Stimulated activated CD4-positive, alpha-beta T cell treated with anti-CD3 and anti-CD28 coated beads, Interleukin-4, amount 100 ng/mL, for 48 hours (primary cell): ENCODE results near the gene ATXN7L2.

Experiments used
- DNase-seq, 2 donors: peaks; one replicate each; pipeline ENCODE4 v3.0.0-alpha.2; 2020; ENCODE audit warnings: low read depth in 2 of 2

Gene ATXN7L2

GRCh38 chr1:109476825-109477224 lies 6.9 kb upstream of the ATXN7L2 start:
- no peak for DNase-seq

GRCh38 chr1:109477821-109478220 lies 5.9 kb upstream of the ATXN7L2 start:
- no peak for DNase-seq

- no peak for DNase-seq
Measured at GRCh38 chr1:109478806-109479205, 4.9 kb upstream of the ATXN7L2 start.

- no peak for DNase-seq
Measured at GRCh38 chr1:109479311-109479710, 4.4 kb upstream of the ATXN7L2 start.

- no peak for DNase-seq
Measured at GRCh38 chr1:109479901-109480300, 3.8 kb upstream of the ATXN7L2 start.

- no peak for DNase-seq
Measured at GRCh38 chr1:109481646-109482045, 2.1 kb upstream of the ATXN7L2 start.

- no peak for DNase-seq
Measured at GRCh38 chr1:109482242-109482641, 1.5 kb upstream of the ATXN7L2 start.

GRCh38 chr1:109482791-109483671 lies 674 bp upstream of the ATXN7L2 start:
- no peak for DNase-seq

GRCh38 chr1:109484519-109484975 lies 842 bp downstream of the ATXN7L2 start:
- no peak for DNase-seq

- no peak for DNase-seq
Measured at GRCh38 chr1:109485001-109485400, 1.3 kb downstream of the ATXN7L2 start.

GRCh38 chr1:109487261-109487660 lies 3.6 kb downstream of the ATXN7L2 start:
- no peak for DNase-seq

GRCh38 chr1:109488201-109488600 lies 4.5 kb downstream of the ATXN7L2 start:
- no peak for DNase-seq

- DNase-seq = no peak
Measured at GRCh38 chr1:109488696-109489095, 5.0 kb downstream of the ATXN7L2 start.

GRCh38 chr1:109490029-109490933 lies 6.6 kb downstream of the ATXN7L2 start:
- DNase-seq = peak in 1 of 2 donors; percentile 59

GRCh38 chr1:109490934-109491302 lies 7.2 kb downstream of the ATXN7L2 start:
- DNase-seq = no peak

- DNase-seq = no peak
Measured at GRCh38 chr1:109491372-109491771, 7.7 kb downstream of the ATXN7L2 start.

- no peak for DNase-seq
Measured at GRCh38 chr1:109492779-109493178, 9.1 kb downstream of the ATXN7L2 start.

- no peak for DNase-seq
Measured at GRCh38 chr1:109493227-109493626, 9.5 kb downstream of the ATXN7L2 start.

GRCh38 chr1:109493805-109494539 lies 10.3 kb downstream of the ATXN7L2 start, which contains the start of gene CYB561D1:
Gene CYB561D1 (plus strand): TSS chr1:109494094. CDS start chr1:109494140, 46 bp downstream.
- peak; percentile 87 for DNase-seq

- DNase-seq = no peak
Measured at GRCh38 chr1:109495738-109496137, 12.0 kb downstream of the ATXN7L2 start.

- no peak for DNase-seq
Measured at GRCh38 chr1:109497449-109498160, 13.9 kb downstream of the ATXN7L2 start.
